Neuronal stem cell (in vitro differentiated cells): ENCODE measurements around the gene CHST12.
A peak's percentile ranks its signal among the peaks of the same experiment; 100 is the strongest.

Source experiments
- DNase-seq: peaks from one replicate; pipeline ENCODE4 v3.0.0-alpha.2; 2013; ENCODE audit warnings: low spot score
- H2AFZ ChIP-seq: one replicate; pipeline ENCODE4 v1.6.1; 2013; ENCODE audit warnings: mild to moderate bottlenecking, low read length, inconsistent platforms
- H2AK5ac ChIP-seq: 2 replicates; pipeline ENCODE4 v1.6.1; 2013; ENCODE audit warnings: low read depth, mild to moderate bottlenecking, inconsistent platforms, low read length, moderate library complexity, mixed read lengths
- H2BK120ac ChIP-seq: 2 replicates; pipeline ENCODE4 v1.6.1; 2013; ENCODE audit warnings: low read depth, mild to moderate bottlenecking, inconsistent platforms, low read length, moderate library complexity, mixed read lengths
- H2BK12ac ChIP-seq: one replicate; pipeline ENCODE4 v1.6.1; 2013; ENCODE audit warnings: low read length, inconsistent platforms
- H2BK15ac ChIP-seq: 2 replicates; pipeline ENCODE4 v1.6.1; 2013; ENCODE audit warnings: mild to moderate bottlenecking, low read length, inconsistent platforms, mixed read lengths
- H2BK5ac ChIP-seq: one replicate; pipeline ENCODE4 v1.6.1; 2013; ENCODE audit warnings: inconsistent platforms, mild to moderate bottlenecking, low read length, moderate library complexity
- H3K14ac ChIP-seq: one replicate; pipeline ENCODE4 v1.6.1; 2013; ENCODE audit warnings: low read length, inconsistent platforms
- H3K18ac ChIP-seq: 2 replicates; pipeline ENCODE4 v1.6.1; 2013; ENCODE audit warnings: low read length, inconsistent platforms
- H3K23ac ChIP-seq: 2 replicates; pipeline ENCODE4 v1.6.1; 2013; ENCODE audit warnings: low read depth, mild to moderate bottlenecking, mixed read lengths, low read length, inconsistent platforms; ENCODE audit not compliant: poor library complexity
- H3K27ac ChIP-seq: replicated peaks from 3 replicates; pipeline ENCODE4 v1.5.1; 2013; ENCODE audit warnings: low read length, inconsistent platforms
- H3K27me3 ChIP-seq, 3 experiments: 2 replicates each; pipeline ENCODE4 v1.6.1; 2013; ENCODE audit warnings: low read length in 3 of 3, mild to moderate bottlenecking in 2 of 3, inconsistent platforms in 1 of 3, low read depth in 1 of 3, mixed read lengths in 1 of 3, moderate library complexity in 1 of 3; ENCODE audit not compliant: control insufficient read depth in 3 of 3, insufficient read depth in 3 of 3
- H3K36me3 ChIP-seq, 2 donors: replicated peaks in 1 of 2; 2 replicates each; pipeline ENCODE4 v1.6.1; 2013; ENCODE audit warnings: low read length in 2 of 2; ENCODE audit not compliant: control insufficient read depth in 2 of 2, insufficient read depth in 2 of 2
- H3K4ac ChIP-seq: 2 replicates; pipeline ENCODE4 v1.6.1; 2013; ENCODE audit warnings: inconsistent platforms, mild to moderate bottlenecking, low read length, moderate library complexity
- H3K4me1 ChIP-seq, 2 donors: 1 replicate in 1 of 2; 2 replicates in 1 of 2; pipeline ENCODE4 v1.6.1; 2013; ENCODE audit warnings: low read length in 2 of 2, low read depth in 1 of 2; ENCODE audit not compliant: control insufficient read depth in 2 of 2, insufficient read depth in 1 of 2
- H3K4me2 ChIP-seq: one replicate; pipeline ENCODE4 v1.6.1; 2013; ENCODE audit warnings: mild to moderate bottlenecking, low read length, inconsistent platforms; ENCODE audit not compliant: insufficient read depth, poor library complexity, severe bottlenecking
- H3K4me3 ChIP-seq, 2 donors: 2 replicates each; pipeline ENCODE4 v1.5.1; 2013; ENCODE audit warnings: low read length in 2 of 2, mild to moderate bottlenecking in 2 of 2, inconsistent platforms in 1 of 2, moderate library complexity in 1 of 2
- H3K79me1 ChIP-seq: one replicate; pipeline ENCODE4 v1.6.1; 2013; ENCODE audit warnings: low read depth, mild to moderate bottlenecking, inconsistent platforms, low read length, moderate library complexity
- H3K9ac ChIP-seq: one replicate; pipeline ENCODE4 v1.6.1; 2013; ENCODE audit warnings: mild to moderate bottlenecking, low read depth, low read length, inconsistent platforms; ENCODE audit not compliant: poor library complexity
- H3K9me3 ChIP-seq, 2 donors: replicated peaks in 1 of 2; 2 replicates each; pipeline versions ENCODE3 to v1.6.1; 2013; ENCODE audit warnings: low read length in 2 of 2, mild to moderate bottlenecking in 2 of 2, inconsistent platforms in 1 of 2, low read depth in 1 of 2, mixed read lengths in 1 of 2, moderate library complexity in 1 of 2; ENCODE audit not compliant: control insufficient read depth in 2 of 2, insufficient read depth in 1 of 2
- H4K8ac ChIP-seq: one replicate; pipeline ENCODE4 v1.6.1; 2013; ENCODE audit warnings: low read depth, mild to moderate bottlenecking, inconsistent platforms, low read length, moderate library complexity
- H4K91ac ChIP-seq: one replicate; pipeline ENCODE4 v1.6.1; 2013; ENCODE audit warnings: low read length, low read depth, mild to moderate bottlenecking, inconsistent platforms; ENCODE audit not compliant: poor library complexity
- WGBS, 2 donors: extraction: QIAGEN DNeasy Blood & Tissue Kit; methylation state at CpG; one replicate each; pipeline ENCODE4 v1.1.7; 2013; ENCODE audit warnings: missing lambda C conversion rate in 2 of 2, mixed read lengths in 1 of 2; ENCODE audit not compliant: insufficient read length in 2 of 2, insufficient replicate concordance in 1 of 2; ENCODE audit errors: extremely low coverage in 2 of 2; 5-methylcytosine and 5-hydroxymethylcytosine counted together

The CHST12 gene

DNA sequence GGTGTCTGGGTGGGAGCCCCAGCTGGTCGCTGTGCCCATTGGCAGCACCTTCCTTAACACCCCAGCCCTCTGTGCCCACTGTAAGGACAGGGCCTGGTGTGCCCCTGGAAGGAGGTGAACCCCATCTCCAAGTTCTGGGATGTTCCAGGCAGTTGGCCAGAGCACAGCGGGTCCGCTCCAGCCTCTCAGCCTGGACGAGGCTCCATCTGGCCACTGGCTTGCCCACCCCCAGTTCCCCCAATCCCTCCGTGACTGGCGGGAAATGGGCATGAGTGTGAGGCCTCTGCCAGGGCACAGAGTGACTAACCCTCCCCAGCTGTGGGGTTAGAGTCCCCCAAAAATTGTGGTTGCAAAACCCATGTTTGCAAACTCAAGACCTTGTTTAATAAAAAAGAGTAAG is 57.2 kb downstream of the CHST12 start:
- Histone ChIP-seq H4K8ac (no peak overlapping the region), H3K4me1 (peaks cover 3% of the 10 kb centered on the region in 2 donors), H3K18ac (peak overlapping the region; percentile 80), H2AFZ (no peak overlapping the region), H3K4ac (no peak overlapping the region), H3K9ac (no peak overlapping the region), H2BK5ac (peak overlapping the region; percentile 53), H3K27me3 (no peaks in the 10 kb centered on the region), H3K79me1 (no peaks in the 10 kb centered on the region), H3K9me3 (peaks cover 0 to 6% of the 10 kb centered on the region in 2 donors), H4K91ac (no peak overlapping the region), H3K4me3 (no peak overlapping the region), H3K14ac (peak overlapping the region; percentile 56), H3K4me2 (no peak overlapping the region), H3K36me3 (no peaks in the 10 kb centered on the region), H2BK15ac (peak overlapping the region; percentile 67), H2BK120ac (no peak overlapping the region), H2AK5ac (peak overlapping the region; percentile 94), H2BK12ac (peak overlapping the region; percentile 16), H3K27ac (no peak overlapping the region), H3K23ac (no peak overlapping the region)
- no CpG with 5 or more reads among the region's 6 CpGs for WGBS, 2 donors
- no peak for DNase-seq

DNA sequence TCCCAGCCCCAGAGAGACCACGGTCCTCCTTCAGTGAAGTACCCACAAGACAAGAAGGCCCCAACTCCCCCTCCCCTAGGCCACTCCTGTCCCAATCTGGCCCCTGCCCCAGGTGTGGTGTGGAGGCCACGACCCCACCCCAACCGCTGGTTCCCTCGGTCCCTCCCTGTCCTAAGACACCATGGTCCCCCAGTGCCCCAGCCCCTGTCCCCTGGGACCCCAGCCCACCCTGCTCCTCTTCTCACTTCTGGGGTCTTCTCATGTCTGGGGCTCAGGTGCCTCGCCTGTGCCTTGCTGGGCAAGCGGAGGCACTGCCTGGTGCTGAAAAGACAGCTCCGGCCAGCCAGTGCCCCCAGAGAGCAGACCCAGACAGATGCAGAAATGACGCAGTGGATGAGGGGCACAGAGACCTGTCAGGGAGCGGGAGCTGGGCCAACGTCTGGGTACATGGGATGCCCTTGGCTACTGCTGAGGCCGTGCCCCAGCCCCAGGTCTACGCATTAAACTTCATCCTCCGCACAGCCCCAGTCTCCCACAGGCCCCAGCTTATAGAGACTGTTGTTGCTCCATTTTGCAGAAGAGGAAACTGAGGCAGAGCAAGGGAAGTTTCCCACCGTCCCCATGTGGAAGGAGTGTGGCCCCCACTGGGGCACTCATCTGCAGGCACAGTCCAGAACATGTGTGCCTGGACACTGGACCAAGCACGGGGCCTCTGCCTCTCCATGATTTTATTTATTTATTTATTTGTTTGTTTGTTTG is 58.0 kb downstream of the CHST12 start:
- H3K4me1 ChIP-seq: peaks cover 3 to 8% of the 10 kb centered on the region in 2 donors
- H3K18ac ChIP-seq: peak overlapping the region; percentile 72
- no peak overlapping the region for H3K23ac ChIP-seq
- H3K79me1 ChIP-seq: no peaks in the 10 kb centered on the region
- no peak overlapping the region for H2BK15ac ChIP-seq
- H4K91ac ChIP-seq: no peak overlapping the region
- no peak overlapping the region for H2BK5ac ChIP-seq
- no peak overlapping the region for H2BK12ac ChIP-seq
- H2AFZ ChIP-seq: no peak overlapping the region
- no peak overlapping the region for H3K27ac ChIP-seq
- no peaks in the 10 kb centered on the region for H3K27me3 ChIP-seq
- H2BK120ac ChIP-seq: no peak overlapping the region
- no peak overlapping the region for H3K4ac ChIP-seq
- peak overlapping the region in 1 of 2 donors; percentile 39 for H3K4me3 ChIP-seq
- peak overlapping the region; percentile 40 for H3K14ac ChIP-seq
- DNase-seq: no peak
- H4K8ac ChIP-seq: no peak overlapping the region
- peaks cover 0 to 6% of the 10 kb centered on the region in 2 donors for H3K9me3 ChIP-seq
- H3K9ac ChIP-seq: no peak overlapping the region
- no CpG with 5 or more reads among the region's 15 CpGs for WGBS, 2 donors
- no peaks in the 10 kb centered on the region for H3K36me3 ChIP-seq
- no peak overlapping the region for H3K4me2 ChIP-seq
- H2AK5ac ChIP-seq: peak overlapping the region; percentile 81

DNA sequence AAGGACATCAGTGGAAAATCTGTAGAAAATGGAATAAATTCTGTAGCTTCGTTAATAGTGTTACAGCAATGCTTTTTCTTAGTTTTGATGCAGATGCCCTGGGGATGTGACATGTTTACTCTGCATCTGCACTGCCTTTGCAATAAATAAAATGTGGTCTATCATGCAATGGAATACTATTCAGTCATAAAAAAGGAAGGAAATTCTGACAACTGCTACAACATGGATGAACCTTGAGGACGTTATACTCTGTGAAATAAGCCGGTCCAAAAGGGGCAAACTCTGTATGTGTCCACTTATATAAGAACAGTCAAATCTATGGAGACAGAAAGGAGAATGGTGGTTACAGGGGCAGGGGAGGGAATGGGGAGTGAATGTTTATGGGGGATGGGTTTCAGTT is 59.3 kb downstream of the CHST12 start:
- Histone ChIP-seq H2BK12ac (no peak overlapping the region), H3K27ac (no peak overlapping the region), H3K27me3 (no peaks in the 10 kb centered on the region)

DNA sequence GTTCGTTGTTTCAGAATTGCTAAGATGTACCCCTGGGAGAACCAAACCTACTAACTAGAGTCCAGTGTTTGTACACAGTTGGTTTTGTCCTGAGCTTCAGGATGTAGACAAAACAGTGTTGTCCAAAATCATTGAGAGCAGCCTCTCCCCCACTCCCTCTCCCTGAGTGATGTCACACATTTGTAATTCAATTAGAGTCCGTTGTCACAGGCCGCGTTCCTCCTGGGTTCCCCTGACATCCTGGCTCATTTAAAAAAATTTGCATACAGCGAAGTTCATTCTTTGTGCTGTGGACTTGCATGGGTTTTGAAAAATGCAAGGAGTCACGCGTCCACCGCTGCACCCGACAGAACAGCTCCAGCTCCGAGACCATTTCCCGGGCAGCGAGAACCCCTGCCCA is 62.5 kb downstream of the CHST12 start:
- Histone ChIP-seq H4K8ac (no peak overlapping the region), H2AFZ (peak overlapping the region; percentile 81), H2BK120ac (no peak overlapping the region), H3K9me3 (peaks cover 0 to 6% of the 10 kb centered on the region in 2 donors), H3K27me3 (no peaks in the 10 kb centered on the region), H2BK15ac (no peak overlapping the region), H3K23ac (no peak overlapping the region), H3K4me2 (no peak overlapping the region), H3K4ac (no peak overlapping the region), H3K14ac (no peak overlapping the region), H3K4me3 (peak overlapping the region in 1 of 2 donors; percentile 3), H3K18ac (peak overlapping the region; percentile 24), H2BK12ac (no peak overlapping the region), H3K4me1 (peaks cover 7 to 16% of the 10 kb centered on the region in 2 donors), H4K91ac (no peak overlapping the region), H3K79me1 (no peaks in the 10 kb centered on the region), H3K36me3 (no peaks in the 10 kb centered on the region), H2AK5ac (no peak overlapping the region), H3K27ac (peak overlapping the region; percentile 9), H3K9ac (no peak overlapping the region), H2BK5ac (no peak overlapping the region)
- WGBS, 2 donors: no CpG with 5 or more reads among the region's 12 CpGs
- no peak for DNase-seq

More for the DNA sequence above, 59.3 kb downstream of the CHST12 start:
- Histone ChIP-seq H3K9me3 (peaks cover 0 to 6% of the 10 kb centered on the region in 2 donors), H3K79me1 (no peaks in the 10 kb centered on the region), H3K23ac (no peak overlapping the region), H3K4me2 (no peak overlapping the region), H4K8ac (no peak overlapping the region), H2BK120ac (no peak overlapping the region), H3K18ac (no peak overlapping the region), H4K91ac (no peak overlapping the region), H3K4me3 (no peak overlapping the region), H3K4ac (no peak overlapping the region), H3K4me1 (peaks cover 3 to 9% of the 10 kb centered on the region in 2 donors), H2AK5ac (no peak overlapping the region), H2BK15ac (no peak overlapping the region), H3K9ac (no peak overlapping the region), H3K14ac (no peak overlapping the region), H3K36me3 (no peaks in the 10 kb centered on the region), H2AFZ (no peak overlapping the region), H2BK5ac (no peak overlapping the region)
- DNase-seq: no peak
- no CpG with 5 or more reads among the region's 3 CpGs for WGBS, 2 donors
